ENCODE measurements around the gene RGMA.

The RGMA gene

DNA sequence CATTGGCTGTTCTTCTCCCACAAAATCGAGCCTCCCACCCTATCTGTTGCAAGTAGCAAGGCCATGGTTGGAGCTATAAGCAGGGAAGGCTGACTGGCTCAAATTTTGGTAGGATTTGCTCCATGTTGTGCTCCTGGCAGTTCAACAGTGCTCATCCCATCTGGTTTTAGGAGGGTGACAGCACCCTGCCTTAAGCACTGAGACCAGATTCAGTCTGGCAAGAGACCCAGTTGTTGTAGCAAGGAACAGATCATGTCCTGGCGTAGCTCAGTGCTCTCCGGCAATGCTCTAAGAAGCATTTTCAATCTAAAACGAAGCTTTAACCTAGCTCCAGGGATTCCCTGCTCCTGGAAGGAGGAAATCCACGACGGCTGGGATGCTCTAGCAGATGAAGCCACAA is 91.2 kb downstream of the RGMA start:
- TF ChIP-seq, protein P1, sequence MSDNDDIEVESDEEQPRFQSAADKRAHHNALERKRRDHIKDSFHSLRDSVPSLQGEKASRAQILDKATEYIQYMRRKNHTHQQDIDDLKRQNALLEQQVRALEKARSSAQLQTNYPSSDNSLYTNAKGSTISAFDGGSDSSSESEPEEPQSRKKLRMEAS (IDR thresholded peaks at IDR 0.05; ENCODE audit: low read depth, low read length), result no peak
- TF ChIP-seq MYC (IDR thresholded peaks at IDR 0.05; ENCODE audit: low read depth, low read length), result no peak
- no peak for TF ChIP-seq POLR2A (IDR thresholded peaks at IDR 0.05; ENCODE audit: extremely low read depth, insufficient read length)
- TF ChIP-seq, protein P2, sequence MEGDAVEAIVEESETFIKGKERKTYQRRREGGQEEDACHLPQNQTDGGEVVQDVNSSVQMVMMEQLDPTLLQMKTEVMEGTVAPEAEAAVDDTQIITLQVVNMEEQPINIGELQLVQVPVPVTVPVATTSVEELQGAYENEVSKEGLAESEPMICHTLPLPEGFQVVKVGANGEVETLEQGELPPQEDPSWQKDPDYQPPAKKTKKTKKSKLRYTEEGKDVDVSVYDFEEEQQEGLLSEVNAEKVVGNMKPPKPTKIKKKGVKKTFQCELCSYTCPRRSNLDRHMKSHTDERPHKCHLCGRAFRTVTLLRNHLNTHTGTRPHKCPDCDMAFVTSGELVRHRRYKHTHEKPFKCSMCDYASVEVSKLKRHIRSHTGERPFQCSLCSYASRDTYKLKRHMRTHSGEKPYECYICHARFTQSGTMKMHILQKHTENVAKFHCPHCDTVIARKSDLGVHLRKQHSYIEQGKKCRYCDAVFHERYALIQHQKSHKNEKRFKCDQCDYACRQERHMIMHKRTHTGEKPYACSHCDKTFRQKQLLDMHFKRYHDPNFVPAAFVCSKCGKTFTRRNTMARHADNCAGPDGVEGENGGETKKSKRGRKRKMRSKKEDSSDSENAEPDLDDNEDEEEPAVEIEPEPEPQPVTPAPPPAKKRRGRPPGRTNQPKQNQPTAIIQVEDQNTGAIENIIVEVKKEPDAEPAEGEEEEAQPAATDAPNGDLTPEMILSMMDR (IDR thresholded peaks at IDR 0.05; ENCODE audit: low read depth, low read length), result no peak
- no peak overlapping the region for H3K4me3 ChIP-seq (ENCODE audit: low read depth, low read length)
- no peak for DNase-seq (ENCODE audit: low read depth)

DNA sequence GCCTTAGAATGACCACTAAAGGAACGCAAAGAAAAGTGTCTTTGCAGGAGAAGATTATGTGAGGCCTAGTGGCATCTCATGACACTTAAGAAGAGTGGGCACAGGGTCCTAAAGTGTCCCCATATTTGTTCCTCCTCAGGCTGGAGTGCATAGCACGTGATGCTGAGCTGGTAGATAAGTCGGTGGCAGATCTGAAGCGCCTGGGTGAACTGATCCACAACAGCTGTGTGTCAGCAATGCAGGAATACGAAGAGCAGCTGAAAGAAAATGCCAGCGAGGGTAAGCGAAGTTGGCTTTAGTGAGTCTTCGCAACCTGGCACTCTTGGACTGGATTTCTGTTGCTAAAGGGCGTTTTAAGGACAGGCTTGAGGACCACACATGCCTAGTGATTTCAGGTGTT is 96.3 kb downstream of the RGMA start:
- TF ChIP-seq, protein P1 (IDR thresholded peaks at IDR 0.05; ENCODE audit: low read depth, low read length), result no peak
- no peak for TF ChIP-seq MYC (IDR thresholded peaks at IDR 0.05; ENCODE audit: low read depth, low read length)
- TF ChIP-seq POLR2A (IDR thresholded peaks at IDR 0.05; ENCODE audit: extremely low read depth, insufficient read length), result no peak
- TF ChIP-seq, protein P2 (IDR thresholded peaks at IDR 0.05; ENCODE audit: low read depth, low read length), result no peak
- DNase-seq (ENCODE audit: low read depth), result no peak
- no peak overlapping the region for H3K4me3 ChIP-seq (ENCODE audit: low read depth, low read length)

DNA sequence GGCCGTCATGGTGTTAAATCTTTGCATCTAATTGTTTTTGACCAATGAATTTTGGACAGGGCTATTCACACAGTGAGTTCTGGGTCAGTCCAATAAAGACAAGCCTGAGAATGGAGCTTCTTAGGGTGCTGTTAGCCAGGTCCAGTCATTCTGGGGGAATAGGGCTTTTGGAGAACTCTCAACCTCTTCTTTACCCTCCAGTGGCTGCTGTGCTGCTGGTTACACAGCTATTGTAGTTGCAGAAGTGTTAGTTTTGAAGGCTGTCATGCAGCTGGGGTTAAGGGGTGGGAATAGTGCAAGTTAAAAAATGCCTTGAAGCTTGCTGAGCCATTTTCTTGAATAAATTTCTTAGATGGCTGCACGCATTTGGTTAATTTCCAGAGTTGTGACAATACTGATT is 99.0 kb downstream of the RGMA start:
- no peak for DNase-seq (ENCODE audit: low read depth)
- H3K4me3 ChIP-seq (ENCODE audit: low read depth, low read length), result no peak overlapping the region
- TF ChIP-seq MYC (IDR thresholded peaks at IDR 0.05; ENCODE audit: low read depth, low read length) (no peak), POLR2A (IDR thresholded peaks at IDR 0.05; ENCODE audit: extremely low read depth, insufficient read length) (no peak)
- TF ChIP-seq, protein P2 (IDR thresholded peaks at IDR 0.05; ENCODE audit: low read depth, low read length), result no peak
- TF ChIP-seq, protein P1 (IDR thresholded peaks at IDR 0.05; ENCODE audit: low read depth, low read length), result no peak

DNA sequence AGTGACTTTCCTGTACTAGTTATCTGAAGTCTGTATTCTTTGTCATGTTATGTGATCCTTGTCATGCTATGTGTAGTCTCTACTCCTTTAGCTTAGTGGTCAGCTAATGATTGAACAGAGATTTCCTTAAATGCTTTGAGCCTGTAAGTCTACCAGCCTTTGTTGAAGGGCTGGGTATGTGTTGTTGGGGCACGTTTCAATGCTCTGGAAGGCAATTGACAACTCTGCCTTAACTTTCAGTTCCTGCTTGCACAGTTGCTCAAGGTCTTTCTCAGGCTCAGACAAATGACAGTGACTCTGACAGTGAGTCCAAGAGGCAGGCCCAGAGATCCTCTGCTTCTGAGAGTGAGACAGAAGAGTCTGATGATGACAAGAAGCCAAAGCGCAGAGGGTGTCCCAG is 99.5 kb downstream of the RGMA start:
- DNase-seq (ENCODE audit: low read depth), result no peak
- TF ChIP-seq POLR2A (IDR thresholded peaks at IDR 0.05; ENCODE audit: extremely low read depth, insufficient read length) (no peak), MYC (IDR thresholded peaks at IDR 0.05; ENCODE audit: low read depth, low read length) (no peak)
- TF ChIP-seq, protein P2 (IDR thresholded peaks at IDR 0.05; ENCODE audit: low read depth, low read length), result no peak
- TF ChIP-seq, protein P1 (IDR thresholded peaks at IDR 0.05; ENCODE audit: low read depth, low read length), result no peak
- H3K4me3 ChIP-seq (ENCODE audit: low read depth, low read length), result no peak overlapping the region
